NCI-H1436 (cell line): Measurements from ENCODE around the gene CXCR2.
"Not testable (repeated sequence)": the region's sequence is repeated elsewhere in the genome, so short reads cannot be mapped to it uniquely, and the experiment has no call there.

ENCODE experiments used
- DNase-seq: peaks from one replicate; lab custom pipeline; 2025; lab: John Stamatoyannopoulos, UW

Gene CXCR2

GRCh38 chr2:218125626-218126080 lies at the start of gene CXCR2:
Gene CXCR2 (plus strand): TSS chr2:218126028. CDS start chr2:218134802, 8,774 bp downstream.
- no peak for DNase-seq

- no peak for DNase-seq
Observed at GRCh38 chr2:218077464-218078216, 48.2 kb upstream of the CXCR2 start.

DNA sequence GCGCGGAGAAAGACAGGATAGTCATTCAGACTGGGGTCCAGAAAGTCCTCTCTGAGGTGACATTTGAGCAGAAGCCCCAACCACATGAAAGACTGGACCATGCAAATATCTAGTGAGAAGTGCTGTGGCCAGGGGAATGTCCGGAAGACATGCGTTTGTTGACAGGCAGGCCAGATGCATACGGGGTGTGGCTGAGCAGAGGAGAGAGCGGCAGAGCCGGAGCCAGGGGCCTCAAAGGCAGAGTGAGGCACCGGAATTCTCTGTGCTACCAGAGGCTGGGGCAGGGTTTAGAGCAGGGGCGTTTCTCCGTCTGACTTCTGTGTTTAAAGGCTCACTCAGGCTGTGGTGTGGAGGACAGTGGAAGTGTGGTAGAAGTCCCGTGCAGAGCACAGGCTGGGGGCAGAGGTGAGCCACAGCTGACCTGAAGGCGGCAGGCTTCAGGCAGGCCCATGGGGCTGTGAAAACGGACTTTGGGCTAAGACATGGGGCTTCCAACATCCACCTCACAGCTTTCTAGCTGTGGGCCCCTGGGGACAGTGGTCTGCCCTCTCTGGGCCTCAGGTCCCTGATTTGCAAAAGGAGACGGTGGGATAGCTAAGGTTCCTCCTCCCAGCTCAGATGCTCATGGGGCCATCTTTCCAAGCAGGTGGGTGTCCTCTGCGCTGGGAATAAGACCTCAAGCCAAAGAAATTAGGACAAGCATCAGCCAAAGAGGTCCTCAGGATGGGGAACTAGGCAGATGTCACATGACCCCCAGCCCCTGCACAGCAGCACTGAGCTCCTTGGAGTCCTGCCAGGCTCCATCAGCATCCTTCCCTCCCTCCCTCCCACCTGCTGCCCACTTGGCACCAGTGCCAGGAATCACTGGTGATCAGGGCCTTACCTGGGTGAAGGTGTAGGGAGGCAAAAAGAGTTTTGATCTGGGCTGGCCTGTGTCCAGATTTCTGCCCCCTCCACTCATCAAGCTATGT lies 45.6 kb upstream of the CXCR2 start:
- no peak for DNase-seq

- DNase-seq: no peak
Observed at GRCh38 chr2:218081063-218081462, 44.8 kb upstream of the CXCR2 start.

DNA sequence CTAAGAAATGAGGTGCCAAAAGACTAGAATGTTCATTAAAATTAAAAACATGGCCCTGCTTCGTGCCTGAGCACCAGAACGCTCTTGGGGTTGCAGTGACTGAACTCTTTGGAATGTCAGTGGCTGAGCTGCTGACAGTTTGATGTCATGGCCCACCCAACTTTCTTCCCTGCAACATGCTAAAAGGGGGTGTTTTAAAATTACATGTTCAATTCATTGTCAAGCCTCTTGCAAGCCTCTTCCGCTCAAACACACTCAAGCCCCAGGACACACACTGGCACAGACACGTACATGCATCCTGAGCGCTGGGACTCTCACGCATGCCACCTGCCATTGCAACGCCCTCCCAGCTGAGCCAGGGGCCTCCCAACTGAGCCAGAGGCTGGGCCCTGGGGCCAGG lies 44.1 kb upstream of the CXCR2 start:
- no peak for DNase-seq

DNA sequence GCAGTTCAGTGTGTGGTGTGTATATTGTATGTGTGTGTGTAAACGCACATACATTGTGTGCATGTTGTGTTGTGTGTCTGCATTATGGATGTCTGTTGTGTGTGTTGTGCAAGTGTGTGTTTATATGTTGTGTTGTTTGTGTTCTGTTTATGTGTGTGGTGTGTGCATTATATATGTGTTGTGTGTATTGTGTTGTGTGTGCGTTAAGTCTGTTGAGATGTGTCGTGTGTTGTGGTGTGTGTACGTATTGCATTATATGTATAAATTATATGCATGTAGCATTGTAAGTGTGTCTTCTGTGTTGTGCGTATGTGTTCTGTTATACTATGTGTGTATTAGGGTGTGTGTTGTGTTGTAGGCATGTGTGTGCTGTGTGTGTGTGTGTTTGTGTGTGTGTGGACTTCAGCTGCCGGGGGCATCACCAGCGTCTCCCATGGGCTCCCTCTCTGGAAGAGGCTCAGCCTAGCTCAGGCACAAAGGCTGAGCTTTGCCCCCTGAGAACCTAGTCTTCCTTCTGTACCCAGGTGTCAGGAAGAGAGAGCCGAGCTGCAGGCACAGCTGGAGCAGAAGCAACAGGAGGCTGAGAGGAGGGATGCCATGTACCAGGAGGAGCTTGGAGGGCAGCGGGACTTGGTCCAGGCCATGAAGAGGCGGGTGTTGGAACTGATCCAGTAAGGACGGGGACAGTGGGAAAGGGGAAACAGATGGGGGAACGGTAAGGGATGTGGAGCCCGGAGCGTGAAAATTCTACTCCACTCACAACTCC lies 43.1 kb upstream of the CXCR2 start:
- DNase-seq: no peak

- no peak for DNase-seq
Observed at GRCh38 chr2:218083352-218083676, 42.5 kb upstream of the CXCR2 start.

DNA sequence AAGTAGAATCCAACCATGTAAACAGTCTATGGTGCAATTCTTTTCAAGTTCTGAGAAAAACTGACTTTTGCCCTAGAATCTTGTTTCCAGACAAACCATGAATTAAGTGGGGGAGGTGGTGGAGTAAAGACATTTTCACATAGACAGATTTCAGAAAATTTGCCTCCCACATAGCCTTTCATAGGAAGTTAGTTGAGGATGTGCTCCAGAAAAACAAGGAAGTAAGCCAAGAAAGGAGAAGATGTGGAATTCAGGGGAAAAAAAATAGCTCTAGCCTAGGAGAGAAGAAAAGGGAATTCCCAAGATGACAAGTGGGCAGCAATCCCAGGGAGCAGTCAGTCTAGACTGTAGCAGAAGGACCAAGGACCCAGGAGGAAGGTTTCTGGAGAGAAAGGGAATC lies 39.4 kb upstream of the CXCR2 start:
- no peak for DNase-seq

GRCh38 chr2:218089259-218089658 lies 36.6 kb upstream of the CXCR2 start:
- DNase-seq: no peak

DNA sequence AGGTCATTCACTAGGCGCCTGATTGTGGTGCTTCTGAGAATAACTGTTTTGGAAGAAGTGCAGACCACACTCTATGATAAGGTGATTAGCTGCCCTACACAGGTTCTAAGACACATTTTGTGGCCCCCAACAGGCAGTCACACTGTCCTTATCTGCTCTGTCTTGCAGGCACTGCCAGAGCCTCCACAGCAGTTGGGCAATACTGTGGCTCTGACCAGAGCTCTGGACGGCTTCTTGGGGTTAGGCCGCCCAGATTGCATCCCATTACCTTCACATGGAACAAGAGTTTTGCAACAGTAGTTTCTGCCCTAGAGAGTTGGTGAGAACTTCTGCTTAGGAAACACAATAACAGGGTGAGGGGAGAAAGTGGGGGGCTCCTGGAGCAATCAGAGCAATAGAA lies 34.1 kb upstream of the CXCR2 start:
- DNase-seq: no peak

- no peak for DNase-seq
Observed at GRCh38 chr2:218093879-218094278, 31.9 kb upstream of the CXCR2 start.

DNA sequence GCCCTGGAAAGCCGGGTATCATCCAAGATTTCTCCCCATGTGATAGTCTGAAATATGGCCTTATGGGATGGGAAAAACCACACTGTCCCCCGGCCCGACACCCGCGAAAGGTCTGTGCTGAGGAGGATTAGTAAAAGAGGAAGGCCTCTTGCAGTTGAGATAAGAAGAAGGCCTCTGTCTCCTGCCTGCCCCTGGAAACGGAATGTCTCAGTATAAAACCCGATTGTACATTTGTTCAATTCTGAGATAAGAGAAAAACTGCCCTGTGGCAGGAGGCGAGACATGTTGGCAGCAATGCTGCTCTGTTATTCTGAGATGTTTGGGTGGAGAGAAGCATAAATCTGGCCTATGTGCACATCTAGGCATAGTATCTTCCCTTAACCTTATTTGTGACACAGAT lies 30.0 kb upstream of the CXCR2 start:
- DNase-seq: no peak

DNA sequence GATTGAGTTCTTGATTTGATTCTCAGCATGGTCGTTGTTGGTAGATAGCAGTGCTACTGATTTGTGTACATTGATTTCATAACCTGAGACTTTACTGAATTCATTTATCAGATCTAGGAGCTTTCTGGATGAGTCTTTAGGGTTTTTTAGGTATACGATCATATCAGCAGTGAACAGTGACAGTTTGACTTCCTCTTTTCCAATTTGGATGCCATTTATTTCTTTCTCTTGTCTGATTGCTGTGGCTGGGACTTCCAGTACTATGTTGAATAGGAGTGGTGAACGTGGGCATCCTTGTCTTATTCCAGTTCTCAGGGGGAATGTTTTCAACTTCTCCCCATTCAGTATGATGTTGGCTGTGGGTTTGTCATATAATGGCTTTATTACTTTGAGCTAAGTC lies 27.9 kb upstream of the CXCR2 start:
- no peak for DNase-seq

DNA sequence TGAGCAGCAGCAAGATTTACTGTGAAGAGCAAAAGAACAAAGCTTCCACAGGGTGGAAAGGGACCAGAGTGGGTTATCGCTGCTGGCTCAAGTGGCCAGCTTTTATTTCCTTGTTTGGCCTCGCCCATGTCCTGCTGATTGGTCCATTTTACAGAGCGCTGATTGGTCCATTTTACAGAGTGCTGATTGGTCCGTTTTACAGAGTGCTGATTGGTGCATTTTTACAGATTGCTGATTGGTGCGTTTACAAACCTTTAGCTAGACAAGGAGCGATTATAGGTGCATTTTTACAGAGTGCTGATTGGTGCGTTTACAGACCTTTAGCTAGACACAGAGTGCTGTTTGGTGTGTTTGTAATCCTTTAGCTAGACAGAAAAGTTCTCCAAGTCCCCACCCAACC lies 17.0 kb upstream of the CXCR2 start:
- DNase-seq: not testable (repeated sequence)

- not testable (repeated sequence) for DNase-seq
Observed at GRCh38 chr2:218121789-218122188, 4.0 kb upstream of the CXCR2 start.

- DNase-seq: not testable (repeated sequence)
Observed at GRCh38 chr2:218122286-218122685, 3.5 kb upstream of the CXCR2 start.

DNA sequence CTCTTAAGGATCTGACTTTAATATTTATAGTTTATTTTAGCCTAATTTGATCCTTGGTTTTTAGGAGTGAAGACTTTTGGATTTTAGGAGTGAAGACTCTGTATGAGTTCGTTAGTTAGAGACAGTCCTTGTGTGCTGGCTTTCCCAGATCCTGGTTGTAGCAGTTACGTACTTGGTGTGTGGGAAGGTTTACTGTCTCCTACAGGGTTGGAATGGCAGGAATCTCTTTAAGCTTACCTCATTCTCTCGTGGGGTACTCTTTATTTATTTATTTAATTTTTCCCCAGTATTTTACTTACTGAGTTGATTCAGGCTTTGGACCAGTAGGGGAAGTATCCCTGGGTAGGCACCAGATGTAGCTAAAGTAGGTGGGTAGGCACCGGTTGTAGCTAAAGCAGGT lies 1.8 kb upstream of the CXCR2 start:
- DNase-seq: no peak

GRCh38 chr2:218125095-218125494 lies 733 bp upstream of the CXCR2 start:
- DNase-seq: no peak

DNA sequence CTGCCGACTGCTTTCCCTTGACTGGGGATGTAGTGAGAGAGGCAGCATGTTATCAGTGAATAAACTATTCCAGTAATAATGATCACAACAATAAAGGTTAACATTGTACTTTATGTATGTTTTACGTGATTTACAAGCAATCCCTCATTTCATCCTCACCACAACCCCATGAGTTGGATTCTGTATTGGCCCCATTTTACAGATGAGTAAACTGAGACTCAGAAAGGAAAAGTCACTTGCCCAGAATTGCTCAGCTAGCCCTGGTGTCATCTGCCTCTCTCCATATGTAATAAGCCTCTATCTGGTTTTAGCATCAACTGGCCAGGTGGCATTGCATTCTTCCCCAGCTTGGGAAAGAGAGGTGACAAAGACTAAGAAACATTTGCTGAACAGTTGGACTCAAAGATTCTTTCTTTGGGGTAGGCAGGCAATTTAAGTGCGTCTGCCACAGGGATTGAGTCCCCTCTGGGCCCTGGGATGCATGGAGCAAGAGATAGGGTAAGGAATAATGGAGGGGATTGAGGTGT lies 2.2 kb downstream of the CXCR2 start:
- no peak for DNase-seq

GRCh38 chr2:218128781-218129457 lies 3.1 kb downstream of the CXCR2 start:
- DNase-seq: no peak

- no peak for DNase-seq
Observed at GRCh38 chr2:218129458-218130135, 3.8 kb downstream of the CXCR2 start.
